ENCODE measurements around the gene ATP8A2. TPM values are rescaled to one million over a fixed set of nuclear protein-coding genes. Genes with fewer than 3 reads are reported as not detected.

Gene ATP8A2
- total and polyA plus RNA-seq, 2 of the 4 experiments (the other 2 are of a cell fraction): 0.02 to 0.18 TPM

DNA sequence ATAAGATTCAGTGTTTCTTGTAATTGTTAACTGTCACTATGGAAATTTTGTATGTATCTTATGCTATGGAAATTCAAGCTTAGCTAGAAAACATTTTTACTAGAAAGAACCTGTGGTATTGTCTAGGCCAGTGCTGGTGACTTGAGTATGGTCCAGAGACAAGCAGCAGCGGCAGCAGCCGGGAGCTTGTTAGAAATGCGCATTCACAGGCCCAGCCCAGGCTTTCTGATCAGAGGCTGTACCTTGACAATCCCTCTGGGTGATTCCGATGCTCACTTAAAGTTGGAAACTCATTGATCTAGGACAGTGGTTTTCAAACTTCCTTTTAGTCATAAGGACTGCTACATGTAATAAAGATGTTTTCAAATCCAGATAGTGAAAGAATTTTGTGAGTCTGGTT, 392.6 kb downstream of the ATP8A2 start:
- H3K36me3 ChIP-seq (ENCODE audit: control insufficient read depth, insufficient read depth, low read length): no peaks in the 10 kb centered on the region
- H2AK9ac ChIP-seq (replicated peaks; ENCODE audit: low read depth, low read length, poor library complexity): no peak overlapping the region
- no peak overlapping the region for H3K56ac ChIP-seq (ENCODE audit: extremely low read depth, insufficient read depth, low read length)
- H3K23ac ChIP-seq (ENCODE audit: low read depth, low read length): no peak overlapping the region
- dilution Hi-C loops (cut with HindIII; ENCODE audit: low sequenced_read_pairs, unreplicated experiment): no loop called here
- WGBS, 2 experiments (ENCODE audit: extremely low coverage in 2 of 2, insufficient read length in 1 of 2): no CpG with 5 or more reads among the region's 4 CpGs
- H2BK120ac ChIP-seq (ENCODE audit: low read depth, low read length): no peak overlapping the region
- no peak overlapping the region for H4K5ac ChIP-seq (ENCODE audit: low read depth, low read length)
- no peak overlapping the region for H3K4me2 ChIP-seq (ENCODE audit: low read depth, low read length)
- H2AK5ac ChIP-seq (ENCODE audit: low read depth, low read length): no peak overlapping the region
- no peaks in the 10 kb centered on the region for H3K79me1 ChIP-seq (ENCODE audit: low read depth in 1 of 2, low read length in 2 of 2)
- H4K8ac ChIP-seq (ENCODE audit: low read depth in 2 of 2, low read length in 2 of 2): no peak overlapping the region
- H2BK15ac ChIP-seq (ENCODE audit: low read depth, low read length): no peak overlapping the region
- H3K4me3 ChIP-seq (ENCODE audit: insufficient read depth, low read depth, low read length): no peak overlapping the region
- no peak overlapping the region for H3K9ac ChIP-seq (ENCODE audit: low read depth, low read length)
- intact Hi-C loops (cut with micrococcal nuclease): no loop called here
- no peak overlapping the region for H2BK5ac ChIP-seq (ENCODE audit: low read depth, low read length, poor library complexity, severe bottlenecking)
- H3K9me1 ChIP-seq (ENCODE audit: insufficient read depth, low read length): no peaks in the 10 kb centered on the region
- in situ Hi-C loops (cut with MboI; ENCODE audit: low sequenced_read_pairs): no loop called here
- BruUV-seq (replicated peaks): no TSS peak
- H4K91ac ChIP-seq (ENCODE audit: insufficient read depth, low read depth, low read length): no peak overlapping the region
- no peak for DNase-seq
- no peak overlapping the region for H3K18ac ChIP-seq (ENCODE audit: low read depth, low read length)
- no peak overlapping the region for H3K27ac ChIP-seq (ENCODE audit: insufficient read depth, low read length)
- H2AFZ ChIP-seq (replicated peaks; ENCODE audit: low read length, poor library complexity): no peak overlapping the region
- H2BK20ac ChIP-seq (ENCODE audit: low read depth, low read length): no peak overlapping the region
- ChIA-PET POLR2A (ENCODE audit: unreplicated experiment) (no interaction called here), CTCF (interaction anchor here (0.6 kb wide), 1 partner anchor 9 kb away, joined by 3 read pairs; no protein-coding TSS in a partner anchor)
- no peaks in the 10 kb centered on the region; the same call in 1 of the 2 replicates for H3K9me3 ChIP-seq (ENCODE audit: control insufficient read depth, insufficient read depth, low read length)
- H4K20me1 ChIP-seq (ENCODE audit: insufficient read depth, low read length): no peaks in the 10 kb centered on the region
- no peak for TF ChIP-seq MAZ (IDR thresholded peaks at IDR 0.05; ENCODE audit: borderline replicate concordance, low read depth, low read length)
- TF ChIP-seq RCOR1 (IDR thresholded peaks at IDR 0.05; ENCODE audit: insufficient replicate concordance, low read length): no peak
- no peak for TF ChIP-seq CHD1 (IDR thresholded peaks at IDR 0.05; ENCODE audit: low read depth, low read length)
- TF ChIP-seq CEBPB (IDR thresholded peaks at IDR 0.05; ENCODE audit: low read depth, low read length): no peak
- TF ChIP-seq NFE2L2 (IDR thresholded peaks at IDR 0.05; ENCODE audit: low read depth, low read length): no peak
- no peak for TF ChIP-seq FOS (IDR thresholded peaks at IDR 0.05; ENCODE audit: low read depth, low read length)
- no peaks in the 10 kb centered on the region for H3K4me1 ChIP-seq (ENCODE audit: control insufficient read depth, insufficient read depth, low read length)
- H3K4ac ChIP-seq (ENCODE audit: low read depth, low read length): no peak overlapping the region
- no peak for ATAC-seq (ENCODE audit: low read depth)
- H3K14ac ChIP-seq (replicated peaks; ENCODE audit: low read depth, low read length): no peak overlapping the region
- no peaks in the 10 kb centered on the region for H3K27me3 ChIP-seq (ENCODE audit: control insufficient read depth, insufficient read depth, low read length)
